ENCODE measurements around the gene TBKBP1.
A peak's percentile ranks its signal among the peaks of the same experiment; 100 is the strongest.

TBKBP1 gene

GRCh38 chr17:47652570-47652969, 41.4 kb upstream of the TBKBP1 start:
- H3K4me3 ChIP-seq (ENCODE audit: low read length): no peak overlapping the region
- TF ChIP-seq CTCF (IDR thresholded peaks at IDR 0.05; ENCODE audit: insufficient read depth, low read depth, low read length, missing control alignments): no peak
- DNase-seq (ENCODE audit: low read depth): peak; percentile 23

DNA sequence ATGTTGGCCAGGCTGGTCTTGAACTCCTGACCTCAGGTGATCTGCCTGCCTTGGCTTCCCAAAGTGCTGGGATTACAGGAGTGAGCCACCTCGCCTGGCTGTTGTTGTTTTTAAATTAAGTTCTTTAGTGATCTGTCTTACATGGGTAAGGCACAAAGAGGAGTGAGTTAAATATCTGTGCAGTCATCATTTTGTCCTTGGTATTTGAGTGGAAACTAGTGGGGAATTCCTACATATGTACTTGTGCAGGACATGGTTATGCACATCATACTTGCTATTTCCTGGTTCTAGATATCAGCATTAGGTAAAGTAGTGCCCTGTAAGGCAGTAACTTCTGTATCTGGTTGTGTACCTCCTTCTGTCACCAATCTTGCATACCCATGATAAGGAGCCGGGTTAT, 40.5 kb upstream of the TBKBP1 start:
- no peak overlapping the region for H3K4me3 ChIP-seq (ENCODE audit: low read length)
- no peak for DNase-seq (ENCODE audit: low read depth)
- no peak for TF ChIP-seq CTCF (IDR thresholded peaks at IDR 0.05; ENCODE audit: insufficient read depth, low read depth, low read length, missing control alignments)

- TF ChIP-seq CTCF (IDR thresholded peaks at IDR 0.05; ENCODE audit: insufficient read depth, low read depth, low read length, missing control alignments): no peak
- H3K4me3 ChIP-seq (ENCODE audit: low read length): no peak overlapping the region
- no peak for DNase-seq (ENCODE audit: low read depth)
These were observed 39.0 kb upstream of the TBKBP1 start for GRCh38 chr17:47654991-47655390.

GRCh38 chr17:47660064-47660492, 33.9 kb upstream of the TBKBP1 start:
- DNase-seq (ENCODE audit: low read depth): no peak
- no peak overlapping the region for H3K4me3 ChIP-seq (ENCODE audit: low read length)
- TF ChIP-seq CTCF (IDR thresholded peaks at IDR 0.05; ENCODE audit: insufficient read depth, low read depth, low read length, missing control alignments): no peak

DNA sequence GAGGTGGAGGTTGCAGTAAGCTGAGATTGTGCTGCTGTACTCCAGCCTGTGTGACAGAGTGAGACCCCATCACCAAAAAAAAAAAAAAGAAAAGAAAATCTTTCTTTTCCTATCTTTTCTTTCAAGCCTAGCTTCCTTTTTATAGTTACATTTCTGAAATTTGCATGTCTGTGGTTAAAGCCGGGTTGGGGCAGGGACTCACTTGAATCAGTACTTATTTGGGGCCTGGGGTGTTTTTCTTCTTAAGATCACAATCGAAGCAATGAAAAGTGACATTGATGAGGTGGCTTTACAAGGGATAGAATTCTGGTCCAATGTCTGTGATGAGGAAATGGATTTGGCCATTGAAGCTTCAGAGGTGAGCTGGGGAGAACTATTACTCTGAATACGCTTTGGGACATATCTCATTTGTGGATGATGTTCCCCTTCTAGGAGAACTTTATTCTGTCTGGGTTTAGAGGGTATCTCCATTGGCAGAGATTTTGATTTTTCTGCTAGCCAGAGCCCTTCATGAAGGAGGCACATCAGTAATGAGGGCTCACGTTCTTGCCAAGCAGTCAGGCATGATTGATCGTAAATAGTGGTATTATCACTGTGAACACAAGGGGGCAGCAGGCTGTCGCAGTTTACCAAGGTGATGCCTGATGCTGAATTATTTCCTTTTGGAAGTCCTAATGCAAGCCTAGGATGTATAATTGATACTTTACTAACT, 29.9 kb upstream of the TBKBP1 start:
- H3K4me3 ChIP-seq (ENCODE audit: low read length): no peak overlapping the region
- DNase-seq (ENCODE audit: low read depth): peak; percentile 68
- peak; percentile 86 for TF ChIP-seq CTCF (IDR thresholded peaks at IDR 0.05; ENCODE audit: insufficient read depth, low read depth, low read length, missing control alignments)

- no peak for TF ChIP-seq CTCF (IDR thresholded peaks at IDR 0.05; ENCODE audit: insufficient read depth, low read depth, low read length, missing control alignments)
- DNase-seq (ENCODE audit: low read depth): no peak
- no peak overlapping the region for H3K4me3 ChIP-seq (ENCODE audit: low read length)
These were observed 29.4 kb upstream of the TBKBP1 start for GRCh38 chr17:47664624-47664941.

DNA sequence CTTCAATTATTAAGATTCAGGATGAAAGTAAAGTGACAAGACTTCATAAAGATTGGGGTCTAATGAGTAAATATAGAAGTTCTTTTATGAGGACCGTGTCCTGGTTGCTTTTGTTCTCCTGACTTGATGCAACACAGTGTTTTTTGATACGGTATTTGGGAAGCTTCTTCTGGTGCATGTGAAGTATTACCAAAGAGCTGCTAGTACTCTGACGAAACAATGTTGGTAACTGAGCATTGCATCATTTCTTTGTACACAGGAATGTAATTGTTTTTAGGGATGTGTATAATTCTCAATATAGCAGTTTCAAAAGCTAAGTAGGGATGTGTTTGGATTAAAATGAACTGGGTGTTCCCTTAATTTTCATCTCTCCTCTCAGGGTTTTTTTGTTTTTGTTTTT, 28.3 kb upstream of the TBKBP1 start:
- no peak for TF ChIP-seq CTCF (IDR thresholded peaks at IDR 0.05; ENCODE audit: insufficient read depth, low read depth, low read length, missing control alignments)
- peak; percentile 18 for DNase-seq (ENCODE audit: low read depth)
- H3K4me3 ChIP-seq (ENCODE audit: low read length): no peak overlapping the region

All from epithelial cell of esophagus (primary cell).